Activated CD4-positive, CD25-positive, alpha-beta regulatory T cell (primary cell): Measurements from ENCODE around the gene SERPINA6.
"Not testable (repeated sequence)": the region's sequence is repeated elsewhere in the genome, so short reads cannot be mapped to it uniquely, and the experiment has no call there.

Source experiments
- DNase-seq, 4 experiments: peaks; one replicate each; lab custom pipeline; 2025; lab: John Stamatoyannopoulos, UW

Gene SERPINA6

DNA sequence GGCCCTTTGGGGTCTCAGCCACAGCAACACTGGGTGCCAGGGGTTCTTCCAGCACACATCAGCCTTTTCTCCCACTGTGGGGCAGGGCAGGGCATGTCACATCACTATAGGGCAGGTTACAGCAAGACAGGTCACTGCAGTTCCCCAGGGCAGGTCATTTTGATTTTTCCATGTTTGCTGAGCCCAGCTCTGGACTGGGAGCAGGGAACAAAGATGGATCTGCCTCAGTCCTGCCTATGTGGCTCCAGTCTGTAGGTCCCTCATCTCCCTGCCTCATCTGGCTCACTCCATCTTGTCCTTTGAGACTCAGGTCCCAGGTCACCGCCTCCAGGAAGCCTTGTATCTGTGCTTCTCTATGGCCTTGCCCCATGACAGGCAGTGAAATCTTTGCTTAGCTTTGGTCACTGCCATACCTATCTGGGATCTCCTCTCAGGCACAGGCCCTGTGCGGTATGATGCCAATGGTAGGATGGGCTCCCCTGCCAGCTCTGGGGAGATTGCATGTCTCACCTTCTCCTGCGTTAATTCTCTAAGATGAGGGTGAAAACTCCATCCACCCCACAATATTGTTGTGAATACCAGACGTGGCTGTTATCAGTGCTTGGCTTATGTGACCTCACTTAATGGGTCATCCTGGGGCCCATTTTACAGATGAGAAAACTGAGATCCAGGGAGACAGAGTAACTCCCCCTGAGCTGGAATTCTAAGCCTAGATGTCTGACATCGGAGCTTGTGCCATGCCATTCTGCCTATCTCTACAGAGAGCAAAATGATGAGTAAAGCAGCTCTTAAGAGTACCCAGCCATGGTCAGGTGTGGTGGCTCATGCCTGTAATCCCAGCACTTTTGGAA is 1.5 kb downstream of the SERPINA6 start:
- DNase-seq: no peak

GRCh38 chr14:94320243-94320642 is 2.9 kb downstream of the SERPINA6 start:
- no peak for DNase-seq

GRCh38 chr14:94317259-94317658 is 5.9 kb downstream of the SERPINA6 start:
- DNase-seq: no peak

GRCh38 chr14:94316692-94317091 is 6.4 kb downstream of the SERPINA6 start:
- DNase-seq: no peak

- DNase-seq: no peak
Observed at GRCh38 chr14:94314890-94315289, 8.2 kb downstream of the SERPINA6 start.

GRCh38 chr14:94313991-94314655 is 9.0 kb downstream of the SERPINA6 start:
- no peak for DNase-seq

- no peak for DNase-seq
Observed at GRCh38 chr14:94312481-94313246, 10.5 kb downstream of the SERPINA6 start.

- no peak for DNase-seq
Observed at GRCh38 chr14:94310248-94310647, 12.9 kb downstream of the SERPINA6 start.

DNA sequence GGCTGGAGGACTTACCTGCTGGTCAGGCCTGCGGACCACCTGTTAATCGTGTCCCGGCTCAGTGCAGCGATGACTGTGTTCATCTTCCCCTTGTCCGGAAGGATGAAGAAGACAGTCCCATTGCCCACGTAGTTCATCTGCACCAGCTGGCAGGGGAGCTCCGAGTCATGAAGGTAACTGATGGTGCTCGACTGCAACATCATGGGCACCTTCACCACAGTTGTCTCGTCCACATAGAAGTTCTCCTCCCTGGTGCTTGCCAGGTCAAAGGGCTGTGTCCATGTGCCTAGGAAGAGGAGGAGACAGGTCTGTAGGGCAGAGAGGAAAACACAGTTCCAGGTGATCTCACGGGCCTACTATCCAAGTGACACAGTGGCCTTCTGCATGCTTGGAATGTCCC is 13.4 kb downstream of the SERPINA6 start:
- DNase-seq: no peak

DNA sequence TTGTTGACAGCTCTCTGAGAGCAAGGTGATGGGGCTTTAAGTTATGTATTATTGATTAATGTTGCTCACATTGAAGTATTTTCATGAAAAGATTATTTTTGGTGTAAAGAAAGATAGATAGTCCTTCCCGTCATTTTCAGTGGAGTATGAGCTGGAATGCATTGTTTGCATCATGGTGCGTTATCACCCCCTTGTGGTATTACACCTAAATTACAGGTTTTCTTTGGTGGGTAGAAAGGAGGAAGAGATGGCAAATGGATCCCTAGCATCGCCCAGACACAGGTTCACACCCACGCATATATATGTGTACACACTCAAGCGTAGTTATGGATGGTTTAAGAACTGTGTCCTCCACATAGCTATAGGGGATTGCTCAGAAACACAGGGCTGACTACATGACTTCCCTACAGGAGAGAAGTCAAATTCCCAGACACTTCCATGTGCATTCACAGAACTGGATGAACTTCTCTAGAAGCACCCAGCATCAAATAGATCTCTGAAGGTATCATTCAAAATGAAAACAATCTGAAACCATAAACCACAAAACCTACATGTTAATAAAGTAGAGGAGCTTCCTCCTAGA is 15.6 kb downstream of the SERPINA6 start:
- no peak for DNase-seq

GRCh38 chr14:94306047-94306978 is 16.8 kb downstream of the SERPINA6 start:
- no peak for DNase-seq

- DNase-seq: no peak
Observed at GRCh38 chr14:94305620-94306019, 17.5 kb downstream of the SERPINA6 start.

GRCh38 chr14:94304243-94304642 is 18.9 kb downstream of the SERPINA6 start:
- DNase-seq: no peak

GRCh38 chr14:94303111-94303510 is 20.0 kb downstream of the SERPINA6 start:
- no peak for DNase-seq

GRCh38 chr14:94298130-94298529 is 25.0 kb downstream of the SERPINA6 start:
- no peak for DNase-seq

- not testable (repeated sequence) for DNase-seq
Observed at GRCh38 chr14:94296181-94296545, 27.0 kb downstream of the SERPINA6 start.

GRCh38 chr14:94295360-94296180 is 27.6 kb downstream of the SERPINA6 start:
- no peak for DNase-seq

GRCh38 chr14:94293578-94293924 is 29.6 kb downstream of the SERPINA6 start:
- DNase-seq: no peak

- DNase-seq: no peak
Observed at GRCh38 chr14:94292872-94293577, 30.1 kb downstream of the SERPINA6 start, which contains the start of gene SERPINA10. Gene SERPINA10 (minus strand): TSS chr14:94293268. CDS start chr14:94290593, 2,675 bp downstream.

DNA sequence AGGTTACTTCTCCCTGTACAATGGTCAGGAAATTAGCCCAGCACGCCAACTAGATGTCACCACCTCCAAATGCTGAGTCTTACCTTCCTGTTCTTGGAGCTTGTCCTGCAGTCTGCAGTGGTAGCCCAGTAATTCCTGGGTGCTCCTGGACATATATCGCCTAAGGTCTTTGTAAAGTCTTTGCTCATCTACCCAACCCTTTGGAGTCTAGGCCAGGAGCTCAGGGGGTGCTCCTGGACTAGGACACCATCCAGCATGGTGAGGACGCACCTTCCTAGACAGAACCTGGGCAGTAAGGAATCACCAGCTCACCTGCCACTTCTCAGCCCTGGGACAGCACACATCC is 30.6 kb downstream of the SERPINA6 start:
- DNase-seq: no peak
